Measurements from ENCODE around the gene ZNF483. TPM values are rescaled to one million over a fixed set of nuclear protein-coding genes. Genes with fewer than 3 reads are reported as not detected.

The ZNF483 gene
- total RNA-seq, 2 donors from 2014 or later, result 20.9 to 21.0 TPM

DNA sequence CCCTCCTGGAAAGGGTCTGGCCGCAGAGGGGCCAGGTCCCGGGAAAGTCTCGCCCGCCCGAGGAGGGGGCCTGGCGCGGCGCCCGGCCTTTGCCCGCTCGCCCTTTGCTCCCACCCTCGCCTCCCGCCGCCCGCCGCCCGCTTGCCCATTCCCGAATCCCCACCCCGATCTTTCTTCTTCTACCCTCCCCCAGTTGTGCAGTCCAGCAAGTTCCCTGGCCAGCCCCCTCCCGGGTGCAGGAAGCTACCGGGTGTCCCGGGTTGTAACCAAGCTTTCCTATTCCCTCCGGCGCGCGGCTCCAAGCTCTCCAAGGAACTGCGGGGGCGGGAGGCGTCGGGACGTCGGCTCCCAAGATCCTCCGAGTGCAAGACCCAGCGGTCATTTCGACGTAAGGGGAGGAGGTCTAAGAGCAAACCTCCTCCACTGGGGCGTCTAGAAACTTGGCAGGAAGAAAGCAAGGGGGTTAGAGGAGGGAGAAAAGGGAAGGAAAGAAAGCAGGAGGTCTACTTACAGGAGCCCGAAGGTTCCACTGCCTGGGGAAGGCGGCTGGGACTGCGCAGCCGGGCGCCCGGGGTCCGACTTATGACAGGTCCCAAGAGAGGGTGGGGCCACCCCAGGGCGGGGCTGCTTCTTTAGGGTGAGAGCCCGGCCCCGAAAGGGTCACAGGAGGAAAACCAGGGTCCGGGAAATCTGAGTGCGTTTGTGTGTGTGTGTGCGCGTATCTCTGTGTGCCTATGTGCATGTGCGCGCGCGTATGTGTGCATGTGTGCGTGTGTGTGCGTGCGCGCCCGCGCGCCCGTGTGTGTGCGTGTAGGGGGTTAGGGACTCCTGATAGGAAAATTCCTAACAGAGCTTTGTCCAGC is 74.3 kb downstream of the ZNF483 start, which contains the start of gene PTGR1:
Gene PTGR1, minus strand, starts transcription at position 556 of the 863 bp plus-strand sequence. CDS start 2,225 bp downstream, outside the sequence.
- 27 to 44% methylated on average over 43 to 64 of the region's 64 CpGs for WGBS, 2 experiments (ENCODE audit: insufficient coverage in 1 of 2, insufficient read length in 1 of 2)
- Histone ChIP-seq H3K36me3 (ENCODE audit: control insufficient read depth, insufficient read depth, low read length) (peaks cover 21% of the 10 kb centered on the region), H3K9ac (ENCODE audit: extremely low read depth, low read length, poor library complexity, severe bottlenecking) (peak within 1 kb of the TSS; percentile 85), H3K27ac (ENCODE audit: low read depth, low read length) (no peak within 1 kb of the TSS), H3K4me3 (ENCODE audit: low read length) (peak within 1 kb of the TSS; percentile 86), H3K27me3 (ENCODE audit: control insufficient read depth, insufficient read depth, low read length, poor library complexity, severe bottlenecking) (no peaks in the 10 kb centered on the region), H3K9me3 (ENCODE audit: control insufficient read depth, low read length) (peaks cover 9% of the 10 kb centered on the region), H3K4me1 (ENCODE audit: control insufficient read depth, insufficient read depth, low read length) (peaks cover 4% of the 10 kb centered on the region)
- peak within 1 kb of the TSS; percentile 94 for H3K4me3 Mint-ChIP-seq
- TF ChIP-seq, protein P1, sequence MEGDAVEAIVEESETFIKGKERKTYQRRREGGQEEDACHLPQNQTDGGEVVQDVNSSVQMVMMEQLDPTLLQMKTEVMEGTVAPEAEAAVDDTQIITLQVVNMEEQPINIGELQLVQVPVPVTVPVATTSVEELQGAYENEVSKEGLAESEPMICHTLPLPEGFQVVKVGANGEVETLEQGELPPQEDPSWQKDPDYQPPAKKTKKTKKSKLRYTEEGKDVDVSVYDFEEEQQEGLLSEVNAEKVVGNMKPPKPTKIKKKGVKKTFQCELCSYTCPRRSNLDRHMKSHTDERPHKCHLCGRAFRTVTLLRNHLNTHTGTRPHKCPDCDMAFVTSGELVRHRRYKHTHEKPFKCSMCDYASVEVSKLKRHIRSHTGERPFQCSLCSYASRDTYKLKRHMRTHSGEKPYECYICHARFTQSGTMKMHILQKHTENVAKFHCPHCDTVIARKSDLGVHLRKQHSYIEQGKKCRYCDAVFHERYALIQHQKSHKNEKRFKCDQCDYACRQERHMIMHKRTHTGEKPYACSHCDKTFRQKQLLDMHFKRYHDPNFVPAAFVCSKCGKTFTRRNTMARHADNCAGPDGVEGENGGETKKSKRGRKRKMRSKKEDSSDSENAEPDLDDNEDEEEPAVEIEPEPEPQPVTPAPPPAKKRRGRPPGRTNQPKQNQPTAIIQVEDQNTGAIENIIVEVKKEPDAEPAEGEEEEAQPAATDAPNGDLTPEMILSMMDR (conservative IDR thresholded peaks at IDR 0.05), result no peak
- H3K9me3 Mint-ChIP-seq, result peaks cover 15% of the 10 kb centered on the region
- H3K27me3 Mint-ChIP-seq (ENCODE audit: insufficient read depth), result no peaks in the 10 kb centered on the region
- H3K27ac Mint-ChIP-seq, result peak within 1 kb of the TSS; percentile 97
- peaks cover 34% of the 10 kb centered on the region for H3K4me1 Mint-ChIP-seq
- peak; percentile 92 for DNase-seq
- peaks cover 26% of the 10 kb centered on the region for H3K36me3 Mint-ChIP-seq (ENCODE audit: low read depth)

DNA sequence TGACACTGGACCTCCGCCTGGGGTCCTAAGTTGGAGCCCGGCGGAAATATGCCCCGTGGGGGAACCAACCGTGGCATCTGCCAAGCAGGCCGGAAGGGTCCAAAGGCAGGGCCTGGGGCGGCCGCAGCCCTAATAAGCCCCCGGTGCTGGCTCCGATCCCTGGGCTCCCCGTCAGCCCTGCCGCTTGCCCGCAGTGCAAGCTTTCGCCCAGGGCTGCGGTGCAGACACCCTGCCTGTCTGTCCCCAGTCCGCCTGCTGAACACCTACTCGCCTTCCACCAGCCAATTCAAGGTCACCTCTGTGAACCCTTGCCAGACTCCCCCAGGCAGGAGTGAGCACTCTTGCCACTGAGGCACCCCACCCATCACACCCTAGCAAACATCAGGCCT is 75.0 kb downstream of the ZNF483 start:
- peaks cover 25% of the 10 kb centered on the region for H3K36me3 Mint-ChIP-seq (ENCODE audit: low read depth)
- WGBS, 2 experiments (ENCODE audit: insufficient coverage in 1 of 2, insufficient read length in 1 of 2), result 84 to 97% methylated on average over 10 to 17 of the region's 17 CpGs
- peaks cover 7% of the 10 kb centered on the region for H3K4me1 ChIP-seq (ENCODE audit: control insufficient read depth, insufficient read depth, low read length)
- DNase-seq, result no peak
- H3K4me3 ChIP-seq (ENCODE audit: low read length), result peak overlapping the region; percentile 86
- peak overlapping the region; percentile 94 for H3K4me3 Mint-ChIP-seq
- H3K27me3 ChIP-seq (ENCODE audit: control insufficient read depth, insufficient read depth, low read length, poor library complexity, severe bottlenecking), result no peaks in the 10 kb centered on the region
- TF ChIP-seq, protein P1 (conservative IDR thresholded peaks at IDR 0.05), result no peak
- peak overlapping the region; percentile 85 for H3K9ac ChIP-seq (ENCODE audit: extremely low read depth, low read length, poor library complexity, severe bottlenecking)
- peaks cover 9% of the 10 kb centered on the region for H3K9me3 ChIP-seq (ENCODE audit: control insufficient read depth, low read length)
- peaks cover 39% of the 10 kb centered on the region for H3K4me1 Mint-ChIP-seq
- H3K36me3 ChIP-seq (ENCODE audit: control insufficient read depth, insufficient read depth, low read length), result peaks cover 19% of the 10 kb centered on the region
- peak overlapping the region; percentile 97 for H3K27ac Mint-ChIP-seq
- no peaks in the 10 kb centered on the region for H3K27me3 Mint-ChIP-seq (ENCODE audit: insufficient read depth)
- H3K9me3 Mint-ChIP-seq, result peaks cover 18% of the 10 kb centered on the region
- no peak overlapping the region for H3K27ac ChIP-seq (ENCODE audit: low read depth, low read length)

DNA sequence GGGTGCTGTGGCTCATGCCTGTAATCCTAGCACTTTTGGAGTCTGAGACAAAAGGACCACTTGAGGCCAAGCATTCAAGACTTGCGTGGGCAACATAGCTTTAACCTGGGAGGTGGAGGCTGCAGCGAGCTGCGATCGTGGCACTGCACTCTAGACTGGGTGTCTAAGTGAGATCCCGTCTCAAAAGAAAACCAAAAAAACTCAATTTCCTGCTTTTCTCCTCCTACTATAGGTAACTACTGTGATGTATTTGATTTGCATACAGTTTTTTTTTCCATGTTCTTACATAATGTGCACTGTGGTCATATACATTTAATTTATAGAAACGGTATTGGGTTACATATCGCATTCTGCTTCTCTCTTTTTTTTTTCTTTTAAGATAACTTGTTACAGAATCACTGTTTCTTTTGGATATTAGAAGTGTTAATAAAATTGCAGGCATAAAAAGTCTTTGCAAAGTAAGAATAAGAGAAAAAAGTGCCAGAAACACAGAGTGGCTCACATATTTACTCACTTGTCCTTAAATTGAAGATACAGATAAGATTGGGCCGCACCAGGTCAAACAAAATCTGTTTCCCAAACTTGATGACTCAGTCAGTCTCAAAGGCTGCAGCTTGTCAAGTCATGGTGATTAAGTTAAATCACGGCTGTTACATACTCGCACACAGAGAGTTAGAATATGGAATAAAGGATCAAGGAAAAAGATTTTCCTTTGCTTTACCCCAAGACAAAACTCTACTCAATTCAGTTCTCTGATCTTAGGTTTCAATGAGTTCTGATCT is 76.4 kb downstream of the ZNF483 start:
- Mint-ChIP-seq H3K4me3 (no peak overlapping the region), H3K9me3 (peaks cover 18% of the 10 kb centered on the region)
- WGBS, 2 experiments (ENCODE audit: insufficient coverage in 1 of 2, insufficient read length in 1 of 2), result 87 to 90% methylated on average over 6 to 10 of the region's 10 CpGs

More for the DNA sequence above, 76.4 kb downstream of the ZNF483 start:
- Histone ChIP-seq H3K36me3 (ENCODE audit: control insufficient read depth, insufficient read depth, low read length) (peaks cover 11% of the 10 kb centered on the region), H3K9ac (ENCODE audit: extremely low read depth, low read length, poor library complexity, severe bottlenecking) (no peak overlapping the region), H3K9me3 (ENCODE audit: control insufficient read depth, low read length) (peaks cover 9% of the 10 kb centered on the region), H3K27me3 (ENCODE audit: control insufficient read depth, insufficient read depth, low read length, poor library complexity, severe bottlenecking) (no peaks in the 10 kb centered on the region), H3K4me1 (ENCODE audit: control insufficient read depth, insufficient read depth, low read length) (peaks cover 7% of the 10 kb centered on the region), H3K27ac (ENCODE audit: low read depth, low read length) (no peak overlapping the region), H3K4me3 (ENCODE audit: low read length) (peak overlapping the region; percentile 27)
- Mint-ChIP-seq H3K27ac (no peak overlapping the region), H3K4me1 (peaks cover 44% of the 10 kb centered on the region), H3K27me3 (ENCODE audit: insufficient read depth) (no peaks in the 10 kb centered on the region), H3K36me3 (ENCODE audit: low read depth) (peaks cover 14% of the 10 kb centered on the region)
- no peak for DNase-seq
- TF ChIP-seq, protein P1 (conservative IDR thresholded peaks at IDR 0.05), result no peak
